Keratinocyte (primary cell): Measurements from ENCODE around the gene GFAP. TPM values are rescaled to one million over a fixed set of nuclear protein-coding genes. Genes with fewer than 3 reads are reported as not detected.

Source experiments
- DNase-seq: peaks from one replicate; pipeline ENCODE4 v3.0.0-alpha.2; 2011; ENCODE audit warnings: low read depth, missing footprints, low spot score
- FAIRE-seq: peaks from 2 replicates; lab custom pipeline; 2011; peaks lifted over from hg19 to GRCh38; lab: Jason Lieb, UNC
- H2AFZ ChIP-seq: 2 replicates; pipeline ENCODE4 v1.6.0; 2012; ENCODE audit warnings: low read length, control low read depth, inconsistent platforms; ENCODE audit not compliant: control insufficient read depth
- H3K27ac ChIP-seq: 2 replicates; pipeline ENCODE4 v1.5.1; 2011; ENCODE audit warnings: low read length; ENCODE audit not compliant: control insufficient read depth, insufficient read depth
- H3K27me3 ChIP-seq: 3 replicates; pipeline ENCODE4 v1.6.0; 2011; ENCODE audit warnings: low read length; ENCODE audit not compliant: control insufficient read depth, insufficient read depth; ENCODE audit errors: extremely low read depth
- H3K36me3 ChIP-seq, 2 experiments: 2 replicates in 1 of 2; 3 replicates in 1 of 2; pipeline ENCODE4 v1.5.1; 2011; ENCODE audit warnings: low read length in 2 of 2, mild to moderate bottlenecking in 1 of 2; ENCODE audit not compliant: control insufficient read depth in 2 of 2, insufficient read depth in 2 of 2; ENCODE audit errors: extremely low read depth in 1 of 2
- H3K4me1 ChIP-seq: 3 replicates; pipeline ENCODE4 v1.5.1; 2011; ENCODE audit warnings: low read length; ENCODE audit not compliant: control insufficient read depth, insufficient read depth; ENCODE audit errors: extremely low read depth
- H3K4me2 ChIP-seq: 3 replicates; pipeline ENCODE4 v1.6.0; 2011; ENCODE audit warnings: low read depth, low read length; ENCODE audit not compliant: control insufficient read depth, insufficient read depth; ENCODE audit errors: extremely low read depth
- H3K4me3 ChIP-seq, 3 experiments: fragments of 200-600 bp in 1 of 3; sonication (generic) in 1 of 3; 2 replicates in 2 of 3; 3 replicates in 1 of 3; pipeline ENCODE4 v1.5.1; 2011 to 2016; ENCODE audit warnings: low read length in 3 of 3, mild to moderate bottlenecking in 3 of 3, control low read depth in 2 of 3, inconsistent platforms in 1 of 3, low read depth in 1 of 3, mixed read lengths in 1 of 3, mixed run types in 1 of 3, moderate library complexity in 1 of 3; ENCODE audit not compliant: control insufficient read depth in 2 of 3, insufficient read depth in 2 of 3; ENCODE audit errors: extremely low read depth in 1 of 3
- H3K79me2 ChIP-seq: 2 replicates; pipeline ENCODE4 v1.6.0; 2012; ENCODE audit warnings: low read length; ENCODE audit not compliant: control insufficient read depth, insufficient read depth
- H3K9ac ChIP-seq: 3 replicates; pipeline ENCODE4 v1.6.0; 2011; ENCODE audit warnings: low read length; ENCODE audit not compliant: control insufficient read depth, insufficient read depth; ENCODE audit errors: extremely low read depth
- H3K9me1 ChIP-seq: 3 replicates; pipeline ENCODE4 v1.6.0; 2011; ENCODE audit warnings: low read length; ENCODE audit not compliant: control insufficient read depth, insufficient read depth; ENCODE audit errors: extremely low read depth
- H3K9me3 ChIP-seq: 2 replicates; pipeline ENCODE4 v1.5.1; 2012; ENCODE audit warnings: low read depth, low read length; ENCODE audit not compliant: control insufficient read depth
- H4K20me1 ChIP-seq: 3 replicates; pipeline ENCODE4 v1.6.0; 2011; ENCODE audit warnings: low read length; ENCODE audit not compliant: control insufficient read depth, insufficient read depth; ENCODE audit errors: extremely low read depth
- EZH2 ChIP-seq: IDR thresholded peaks from one replicate; pipeline ENCODE4 v1.6.1; 2012; ENCODE audit warnings: inconsistent platforms, mild to moderate bottlenecking, low read length, moderate library complexity
- dilution Hi-C: fragments of 300-500 bp; cut with MboI; formaldehyde crosslinking; loops from one replicate; pipeline ENCODE4 v1.7.0; 2020; ENCODE audit warnings: low sequenced_read_pairs; ENCODE audit not compliant: extremely low pct_ligation_motif_present
- polyA plus RNA-seq, 5 experiments: library from polyadenylated mRNA; depleted of rRNA in 3 of 5; stranded (reverse) in 3 of 5; stranded (forward) in 1 of 5; unstranded in 1 of 5; fragments of >200 nt; gene quantifications; 1 replicate in 1 of 5; 2 replicates in 3 of 5; 3 replicates in 1 of 5; pipeline versions ENCODE4 v1.2.1 to v1.2.3, GENCODE V29; 2011 to 2012; ENCODE audit warnings: missing spikeins in 2 of 5, low read depth in 1 of 5, low replicate concordance in 1 of 5
- TF ChIP-seq, protein P1 (sequence below), 3 experiments: IDR thresholded peaks in 1 of 3; conservative IDR thresholded peaks in 1 of 3; optimal IDR thresholded peaks in 1 of 3; 2 replicates in 2 of 3; 3 replicates in 1 of 3; pipeline versions ENCODE3 to v1.5.1; 2011; ENCODE audit warnings: low read length in 3 of 3, mild to moderate bottlenecking in 3 of 3, moderate library complexity in 2 of 3, control low read depth in 1 of 3, inconsistent platforms in 1 of 3; ENCODE audit not compliant: insufficient read depth in 2 of 3; ENCODE audit errors: extremely low read depth in 1 of 3

GFAP gene
- polyA plus RNA-seq, 1 donor (not counting 4 experiments of a cell fraction or from before 2014, with no cell fraction given) = 0.14 TPM

DNA sequence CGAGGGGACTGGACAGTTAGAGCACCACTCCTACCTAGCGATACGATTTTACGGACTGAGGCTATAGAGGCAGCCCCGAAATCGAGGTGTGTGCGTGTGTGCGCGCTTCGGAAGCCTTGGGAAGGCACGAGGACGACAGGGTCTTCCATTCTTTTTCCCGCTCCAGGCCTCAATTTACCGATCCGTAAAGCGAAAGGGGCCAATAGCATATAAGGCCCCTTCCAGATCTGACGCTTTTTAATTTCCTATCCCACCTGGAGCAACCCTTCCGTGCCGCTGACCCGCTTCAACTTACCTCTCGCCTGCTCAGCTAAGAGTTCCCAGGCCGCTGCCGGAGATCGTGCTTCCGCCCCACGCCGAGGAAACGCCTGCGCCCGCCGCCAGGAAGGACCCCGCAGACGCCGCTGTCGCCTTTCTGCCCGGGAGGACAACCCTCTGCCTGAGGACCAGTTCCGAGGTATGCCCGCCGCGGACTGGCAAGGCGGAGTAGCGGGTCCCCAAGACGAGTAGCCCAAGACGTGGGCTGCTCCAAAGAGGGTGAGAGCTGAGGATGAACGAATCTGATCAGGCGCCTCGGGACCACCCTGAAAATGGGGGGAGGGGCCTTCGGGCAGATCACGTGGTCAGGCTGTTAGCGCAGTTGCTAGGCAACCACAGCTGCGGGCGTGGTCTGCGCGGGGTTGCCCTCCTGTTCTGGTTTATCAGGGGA, 16.1 kb downstream of the GFAP start, which contains the start of gene EFTUD2:
Gene EFTUD2, minus strand, starts transcription at position 372 of the 709 bp plus-strand sequence. CDS start 4,924 bp downstream, outside the sequence.
- H3K9me3 ChIP-seq = no peaks in the 10 kb centered on the region
- H3K9ac ChIP-seq = peak within 1 kb of the TSS; percentile 99
- H4K20me1 ChIP-seq = no peaks in the 10 kb centered on the region
- H3K4me1 ChIP-seq = peaks cover 12% of the 10 kb centered on the region
- peak within 1 kb of the TSS; percentile 69 to 98 (median 92) for H3K4me3 ChIP-seq
- H3K4me2 ChIP-seq = peak within 1 kb of the TSS; percentile 98
- H3K36me3 ChIP-seq = peaks cover 3 to 5% of the 10 kb centered on the region in 2 experiments
- H3K9me1 ChIP-seq = no peaks in the 10 kb centered on the region
- no peaks in the 10 kb centered on the region for H3K27me3 ChIP-seq
- H3K79me2 ChIP-seq = peaks cover 47% of the 10 kb centered on the region
- TF ChIP-seq, protein P1, sequence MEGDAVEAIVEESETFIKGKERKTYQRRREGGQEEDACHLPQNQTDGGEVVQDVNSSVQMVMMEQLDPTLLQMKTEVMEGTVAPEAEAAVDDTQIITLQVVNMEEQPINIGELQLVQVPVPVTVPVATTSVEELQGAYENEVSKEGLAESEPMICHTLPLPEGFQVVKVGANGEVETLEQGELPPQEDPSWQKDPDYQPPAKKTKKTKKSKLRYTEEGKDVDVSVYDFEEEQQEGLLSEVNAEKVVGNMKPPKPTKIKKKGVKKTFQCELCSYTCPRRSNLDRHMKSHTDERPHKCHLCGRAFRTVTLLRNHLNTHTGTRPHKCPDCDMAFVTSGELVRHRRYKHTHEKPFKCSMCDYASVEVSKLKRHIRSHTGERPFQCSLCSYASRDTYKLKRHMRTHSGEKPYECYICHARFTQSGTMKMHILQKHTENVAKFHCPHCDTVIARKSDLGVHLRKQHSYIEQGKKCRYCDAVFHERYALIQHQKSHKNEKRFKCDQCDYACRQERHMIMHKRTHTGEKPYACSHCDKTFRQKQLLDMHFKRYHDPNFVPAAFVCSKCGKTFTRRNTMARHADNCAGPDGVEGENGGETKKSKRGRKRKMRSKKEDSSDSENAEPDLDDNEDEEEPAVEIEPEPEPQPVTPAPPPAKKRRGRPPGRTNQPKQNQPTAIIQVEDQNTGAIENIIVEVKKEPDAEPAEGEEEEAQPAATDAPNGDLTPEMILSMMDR (optimal IDR thresholded peaks at IDR 0.05 in 1 of 3, IDR thresholded peaks at IDR 0.05 in 1 of 3, conservative IDR thresholded peaks at IDR 0.05 in 1 of 3; ENCODE audit: extremely low read depth in 1 of 3, insufficient read depth in 2 of 3, low read length in 3 of 3) = no peak
- TF ChIP-seq EZH2 = no peak
- peak; percentile 93 for FAIRE-seq
- H2AFZ ChIP-seq = peak within 1 kb of the TSS; percentile 96
- H3K27ac ChIP-seq = peak within 1 kb of the TSS; percentile 99
- DNase-seq = peak; percentile 53
- dilution Hi-C loops = no loop called here

DNA sequence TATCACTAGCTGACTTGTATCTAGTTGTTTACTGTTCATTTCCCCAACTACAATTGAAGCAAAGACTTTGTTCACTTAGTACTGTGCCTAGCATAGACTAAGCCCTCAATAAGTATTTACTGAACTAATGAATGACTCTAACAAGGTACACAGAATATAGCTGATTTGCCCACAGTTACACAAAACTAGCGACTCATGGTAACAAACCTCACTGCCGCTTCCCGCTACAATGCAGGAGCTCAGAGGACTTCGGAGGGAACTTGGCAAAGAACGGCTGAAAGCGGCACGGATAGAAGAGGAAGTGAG, 16.6 kb downstream of the GFAP start:
- FAIRE-seq = no peak
- no peaks in the 10 kb centered on the region for H4K20me1 ChIP-seq
- peak overlapping the region; percentile 99 for H3K9ac ChIP-seq
- no peak for TF ChIP-seq EZH2
- TF ChIP-seq, protein P1 (optimal IDR thresholded peaks at IDR 0.05 in 1 of 3, IDR thresholded peaks at IDR 0.05 in 1 of 3, conservative IDR thresholded peaks at IDR 0.05 in 1 of 3; ENCODE audit: extremely low read depth in 1 of 3, insufficient read depth in 2 of 3, low read length in 3 of 3) = no peak
- peaks cover 4 to 9% of the 10 kb centered on the region in 2 experiments for H3K36me3 ChIP-seq
- H3K79me2 ChIP-seq = peaks cover 51% of the 10 kb centered on the region
- DNase-seq = no peak
- H3K27ac ChIP-seq = peak overlapping the region; percentile 99
- H2AFZ ChIP-seq = peak overlapping the region; percentile 96
- peak overlapping the region; percentile 69 to 98 (median 92) for H3K4me3 ChIP-seq
- peaks cover 12% of the 10 kb centered on the region for H3K4me1 ChIP-seq
- no peaks in the 10 kb centered on the region for H3K27me3 ChIP-seq
- peak overlapping the region; percentile 98 for H3K4me2 ChIP-seq
- dilution Hi-C loops = no loop called here
- H3K9me1 ChIP-seq = no peaks in the 10 kb centered on the region
- no peaks in the 10 kb centered on the region for H3K9me3 ChIP-seq
